Stimulated activated naive CD4-positive, alpha-beta T cell (primary cell): ENCODE measurements around the gene ABLIM2.

Source experiments
- DNase-seq, 6 experiments: peaks; one replicate each; lab custom pipeline; 2025; lab: John Stamatoyannopoulos, UW

ABLIM2 gene

GRCh38 chr4:8069102-8069752 lies 89.4 kb downstream of the ABLIM2 start:
- no peak for DNase-seq

- no peak for DNase-seq
These were observed 90.4 kb downstream of the ABLIM2 start for GRCh38 chr4:8067945-8068896.

- DNase-seq: no peak
These were observed 91.2 kb downstream of the ABLIM2 start for GRCh38 chr4:8067274-8067936.

GRCh38 chr4:8066336-8066931 lies 92.2 kb downstream of the ABLIM2 start:
- DNase-seq: no peak

GRCh38 chr4:8063974-8064563 lies 94.5 kb downstream of the ABLIM2 start:
- no peak for DNase-seq

- no peak for DNase-seq
These were observed 97.0 kb downstream of the ABLIM2 start for GRCh38 chr4:8061573-8061972.

- DNase-seq: no peak
These were observed 97.5 kb downstream of the ABLIM2 start for GRCh38 chr4:8061145-8061544.

GRCh38 chr4:8060632-8061031 lies 98.0 kb downstream of the ABLIM2 start:
- DNase-seq: no peak

GRCh38 chr4:8058031-8058479 lies 100.6 kb downstream of the ABLIM2 start:
- no peak for DNase-seq

- no peak for DNase-seq
These were observed 103.4 kb downstream of the ABLIM2 start for GRCh38 chr4:8055206-8055605.

GRCh38 chr4:8053688-8054449 lies 104.7 kb downstream of the ABLIM2 start:
- no peak for DNase-seq

- no peak for DNase-seq
These were observed 106.4 kb downstream of the ABLIM2 start for GRCh38 chr4:8052160-8052691.

GRCh38 chr4:8051644-8052043 lies 107.0 kb downstream of the ABLIM2 start:
- DNase-seq: no peak

- no peak for DNase-seq
These were observed 107.9 kb downstream of the ABLIM2 start for GRCh38 chr4:8050555-8051206.

GRCh38 chr4:8050180-8050554 lies 108.4 kb downstream of the ABLIM2 start:
- no peak for DNase-seq

- no peak for DNase-seq
These were observed 109.5 kb downstream of the ABLIM2 start for GRCh38 chr4:8048856-8049676.

GRCh38 chr4:8047837-8048678 lies 110.6 kb downstream of the ABLIM2 start:
- DNase-seq: no peak

- no peak for DNase-seq
These were observed 111.6 kb downstream of the ABLIM2 start for GRCh38 chr4:8046925-8047541.
